NCI-H2196 (cell line): ENCODE results near the gene FBXO27.
"Not testable (repeated sequence)": the region's sequence is repeated elsewhere in the genome, so short reads cannot be mapped to it uniquely, and the experiment has no call there.

ENCODE experiments used
- DNase-seq: peaks from one replicate; lab custom pipeline; 2025; ENCODE audit not compliant: unreplicated experiment; lab: John Stamatoyannopoulos, UW

The FBXO27 gene

GRCh38 chr19:38989066-38989605 lies 43.2 kb downstream of the FBXO27 start:
- DNase-seq = peak; percentile 11

GRCh38 chr19:38988627-38989026 lies 43.7 kb downstream of the FBXO27 start:
- not testable (repeated sequence) for DNase-seq

- not testable (repeated sequence) for DNase-seq
Observed at GRCh38 chr19:38987745-38988144, 44.6 kb downstream of the FBXO27 start.

- no peak for DNase-seq
Observed at GRCh38 chr19:38985262-38985661, 47.1 kb downstream of the FBXO27 start.

- DNase-seq = no peak
Observed at GRCh38 chr19:38980583-38981374, 51.6 kb downstream of the FBXO27 start.

GRCh38 chr19:38979812-38980211 lies 52.5 kb downstream of the FBXO27 start:
- no peak for DNase-seq

GRCh38 chr19:38978326-38978689 lies 54.0 kb downstream of the FBXO27 start:
- DNase-seq = no peak

GRCh38 chr19:38977445-38978325 lies 54.7 kb downstream of the FBXO27 start:
- no peak for DNase-seq

- DNase-seq = no peak
Observed at GRCh38 chr19:38975861-38976271, 56.5 kb downstream of the FBXO27 start.

GRCh38 chr19:38975214-38975860 lies 57.0 kb downstream of the FBXO27 start, which contains the start of gene FBXO17:
FBXO17 (minus strand) TSS chr19:38975742; CDS start chr19:38950319, 25,423 bp downstream.
- no peak for DNase-seq

GRCh38 chr19:38974624-38975213 lies 57.6 kb downstream of the FBXO27 start:
- DNase-seq = no peak
